ENCODE results near the gene DOCK8. TPM values are rescaled to one million over a fixed set of nuclear protein-coding genes. Genes with fewer than 3 reads are reported as not detected.

The DOCK8 gene
- total and polyA plus RNA-seq, 2 of the 4 experiments (the other 2 are of a cell fraction): not detected

GRCh38 chr9:426976-427375 lies 212.3 kb downstream of the DOCK8 start:
- Histone ChIP-seq H3K27ac (ENCODE audit: insufficient read depth, low read length) (no peak overlapping the region), H2AK5ac (ENCODE audit: low read depth, low read length) (no peak overlapping the region), H3K4ac (ENCODE audit: low read depth, low read length) (no peak overlapping the region), H3K14ac (replicated peaks; ENCODE audit: low read depth, low read length) (no peak overlapping the region), H3K4me1 (ENCODE audit: control insufficient read depth, insufficient read depth, low read length) (no peaks in the 10 kb centered on the region), H2BK5ac (ENCODE audit: low read depth, low read length, poor library complexity, severe bottlenecking) (no peak overlapping the region), H2BK15ac (ENCODE audit: low read depth, low read length) (no peak overlapping the region), H3K36me3 (ENCODE audit: control insufficient read depth, insufficient read depth, low read length) (no peaks in the 10 kb centered on the region), H2BK20ac (ENCODE audit: low read depth, low read length) (no peak overlapping the region), H4K20me1 (ENCODE audit: insufficient read depth, low read length) (no peaks in the 10 kb centered on the region), H4K91ac (ENCODE audit: insufficient read depth, low read depth, low read length) (no peak overlapping the region), H3K79me1 (ENCODE audit: low read depth in 1 of 2, low read length in 2 of 2) (no peaks in the 10 kb centered on the region), H4K5ac (ENCODE audit: low read depth, low read length) (no peak overlapping the region), H2AK9ac (replicated peaks; ENCODE audit: low read depth, low read length, poor library complexity) (no peak overlapping the region), H2BK120ac (ENCODE audit: low read depth, low read length) (no peak overlapping the region), H3K56ac (ENCODE audit: extremely low read depth, insufficient read depth, low read length) (no peak overlapping the region), H4K8ac (ENCODE audit: low read depth in 2 of 2, low read length in 2 of 2) (no peak overlapping the region), H3K18ac (ENCODE audit: low read depth, low read length) (no peak overlapping the region), H3K4me2 (ENCODE audit: low read depth, low read length) (no peak overlapping the region), H3K9me1 (ENCODE audit: insufficient read depth, low read length) (no peaks in the 10 kb centered on the region), H3K9me3 (ENCODE audit: control insufficient read depth, insufficient read depth, low read length) (no peaks in the 10 kb centered on the region), H3K4me3 (ENCODE audit: insufficient read depth, low read depth, low read length) (no peak overlapping the region), H3K23ac (ENCODE audit: low read depth, low read length) (no peak overlapping the region), H3K9ac (ENCODE audit: low read depth, low read length) (no peak overlapping the region), H3K27me3 (ENCODE audit: control insufficient read depth, insufficient read depth, low read length) (no peaks in the 10 kb centered on the region; the same call in 1 of the 2 replicates), H2AFZ (replicated peaks; ENCODE audit: low read length, poor library complexity) (no peak overlapping the region)
- BruUV-seq (replicated peaks): no TSS peak
- WGBS, 2 experiments (ENCODE audit: extremely low coverage in 2 of 2, insufficient read length in 1 of 2): no CpG with 5 or more reads among the region's 1 CpG
- intact Hi-C loops (cut with micrococcal nuclease): no loop called here
- ChIA-PET POLR2A (ENCODE audit: unreplicated experiment) (no interaction called here), CTCF (interaction anchor here (0.6 kb wide), 1 partner anchor 23 kb away, joined by 3 read pairs; no protein-coding TSS in a partner anchor)
- no peak for DNase-seq
- in situ Hi-C loops (cut with MboI; ENCODE audit: low sequenced_read_pairs): no loop called here
- dilution Hi-C loops (cut with HindIII; ENCODE audit: low sequenced_read_pairs, unreplicated experiment): no loop called here
- no peak for ATAC-seq (ENCODE audit: low read depth)
- TF ChIP-seq SMC3 (IDR thresholded peaks at IDR 0.05; ENCODE audit: low read depth, low read length) (no peak), CHD1 (IDR thresholded peaks at IDR 0.05; ENCODE audit: low read depth, low read length) (no peak), RAD21 (IDR thresholded peaks at IDR 0.05; ENCODE audit: low read length) (no peak), CTCF (conservative IDR thresholded peaks at IDR 0.05; ENCODE audit: low read depth, low read length) (no peak), MAFK (IDR thresholded peaks at IDR 0.05; ENCODE audit: low read depth, low read length) (no peak), MAZ (IDR thresholded peaks at IDR 0.05; ENCODE audit: borderline replicate concordance, low read depth, low read length) (no peak), CEBPB (IDR thresholded peaks at IDR 0.05; ENCODE audit: low read depth, low read length) (no peak), USF2 (IDR thresholded peaks at IDR 0.05; ENCODE audit: low read depth, low read length) (no peak), FOS (IDR thresholded peaks at IDR 0.05; ENCODE audit: low read depth, low read length) (no peak), MXI1 (IDR thresholded peaks at IDR 0.05; ENCODE audit: borderline replicate concordance, low read depth, low read length) (no peak), NFE2L2 (IDR thresholded peaks at IDR 0.05; ENCODE audit: low read depth, low read length) (no peak), RFX5 (IDR thresholded peaks at IDR 0.05; ENCODE audit: low read depth, low read length) (no peak), POLR2A (IDR thresholded peaks at IDR 0.05; ENCODE audit: low read depth, low read length) (no peak), BHLHE40 (IDR thresholded peaks at IDR 0.05; ENCODE audit: low read depth, low read length) (no peak), RCOR1 (IDR thresholded peaks at IDR 0.05; ENCODE audit: insufficient replicate concordance, low read length) (no peak)
- TF ChIP-seq, protein P1, sequence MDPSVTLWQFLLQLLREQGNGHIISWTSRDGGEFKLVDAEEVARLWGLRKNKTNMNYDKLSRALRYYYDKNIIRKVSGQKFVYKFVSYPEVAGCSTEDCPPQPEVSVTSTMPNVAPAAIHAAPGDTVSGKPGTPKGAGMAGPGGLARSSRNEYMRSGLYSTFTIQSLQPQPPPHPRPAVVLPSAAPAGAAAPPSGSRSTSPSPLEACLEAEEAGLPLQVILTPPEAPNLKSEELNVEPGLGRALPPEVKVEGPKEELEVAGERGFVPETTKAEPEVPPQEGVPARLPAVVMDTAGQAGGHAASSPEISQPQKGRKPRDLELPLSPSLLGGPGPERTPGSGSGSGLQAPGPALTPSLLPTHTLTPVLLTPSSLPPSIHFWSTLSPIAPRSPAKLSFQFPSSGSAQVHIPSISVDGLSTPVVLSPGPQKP (IDR thresholded peaks at IDR 0.05; ENCODE audit: borderline replicate concordance, low read depth, low read length): no peak
